OCI-M1 (cell line): ENCODE results near the gene DYNC2H1.
"Not testable (repeated sequence)": the region's sequence is repeated elsewhere in the genome, so short reads cannot be mapped to it uniquely, and the experiment has no call there.

Experiments
- DNase-seq: peaks from one replicate; lab custom pipeline; 2025; lab: John Stamatoyannopoulos, UW

The DYNC2H1 gene

DNA sequence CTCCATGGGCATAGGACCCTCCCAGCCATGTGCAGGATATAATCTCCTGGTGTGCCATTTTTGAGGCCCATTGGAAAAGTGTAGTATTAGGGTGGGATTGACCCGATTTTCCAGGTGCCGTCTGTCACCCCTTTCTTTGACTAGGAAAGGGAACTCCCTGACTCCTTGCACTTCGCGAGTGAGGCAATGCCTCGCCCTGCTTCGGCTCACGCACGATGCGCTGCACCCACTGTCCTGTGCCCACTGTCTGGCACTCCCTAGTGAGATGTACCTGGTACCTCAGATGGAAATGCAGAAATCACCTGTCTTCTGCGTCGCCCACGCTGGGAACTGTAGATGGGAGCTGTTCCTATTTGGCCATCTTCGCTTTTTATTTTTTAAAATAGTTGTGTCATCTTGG lies 32.8 kb downstream of the DYNC2H1 start:
- DNase-seq = not testable (repeated sequence)

- DNase-seq = no peak
These were observed 38.4 kb downstream of the DYNC2H1 start for GRCh38 chr11:103147627-103148026.

DNA sequence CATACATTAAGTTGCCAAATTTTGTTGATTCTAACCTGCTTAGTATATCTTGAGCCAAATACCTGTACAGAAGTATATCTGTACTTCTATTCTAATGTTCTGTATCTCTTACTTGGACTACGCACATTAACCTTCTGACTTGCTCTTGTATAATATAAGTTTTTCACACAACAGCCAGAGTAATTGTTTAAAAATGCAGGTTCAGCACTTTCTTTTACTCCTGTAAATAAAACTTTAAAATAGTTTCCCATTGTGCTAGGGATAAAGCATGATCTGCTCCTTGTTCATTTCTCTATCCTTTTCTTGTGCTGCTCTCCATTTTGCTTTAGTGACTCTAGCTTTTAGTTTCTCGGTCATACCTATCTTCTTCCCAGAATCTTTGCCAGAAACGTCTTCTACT lies 48.3 kb downstream of the DYNC2H1 start:
- DNase-seq = no peak

GRCh38 chr11:103164093-103164796 lies 55.0 kb downstream of the DYNC2H1 start:
- no peak for DNase-seq

GRCh38 chr11:103167166-103167565 lies 57.9 kb downstream of the DYNC2H1 start:
- no peak for DNase-seq

GRCh38 chr11:103170865-103171264 lies 61.6 kb downstream of the DYNC2H1 start:
- no peak for DNase-seq

DNA sequence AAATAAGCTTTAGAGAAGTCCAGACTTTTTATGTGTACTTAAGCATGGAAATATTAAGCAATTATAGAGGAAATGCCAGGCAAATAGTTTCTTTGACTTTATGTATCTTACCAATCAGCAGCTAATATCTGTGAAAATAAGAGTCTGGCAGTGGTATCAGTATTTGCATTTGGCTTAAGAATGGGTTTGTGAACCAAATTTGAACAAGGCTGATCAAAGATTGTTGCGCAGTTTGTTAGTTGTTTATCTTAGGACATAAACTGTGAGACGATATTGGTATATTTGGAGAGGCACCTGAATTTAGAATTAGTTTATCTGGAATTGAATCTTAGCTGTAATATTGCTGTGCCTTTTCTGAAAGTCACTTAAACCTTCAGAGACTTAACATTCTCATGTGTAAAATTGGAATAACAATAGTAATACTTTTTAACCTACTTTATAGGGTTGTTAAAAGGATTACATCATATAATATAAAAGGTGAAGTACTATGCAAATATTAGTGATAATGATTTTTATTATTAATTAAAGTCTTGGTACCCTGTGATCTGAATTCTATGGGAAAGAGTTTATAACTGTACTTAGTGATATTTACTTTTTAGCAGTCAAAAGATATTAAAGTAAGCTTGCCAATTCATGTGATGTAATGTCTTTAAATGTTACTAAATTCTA lies 66.4 kb downstream of the DYNC2H1 start:
- DNase-seq = no peak

DNA sequence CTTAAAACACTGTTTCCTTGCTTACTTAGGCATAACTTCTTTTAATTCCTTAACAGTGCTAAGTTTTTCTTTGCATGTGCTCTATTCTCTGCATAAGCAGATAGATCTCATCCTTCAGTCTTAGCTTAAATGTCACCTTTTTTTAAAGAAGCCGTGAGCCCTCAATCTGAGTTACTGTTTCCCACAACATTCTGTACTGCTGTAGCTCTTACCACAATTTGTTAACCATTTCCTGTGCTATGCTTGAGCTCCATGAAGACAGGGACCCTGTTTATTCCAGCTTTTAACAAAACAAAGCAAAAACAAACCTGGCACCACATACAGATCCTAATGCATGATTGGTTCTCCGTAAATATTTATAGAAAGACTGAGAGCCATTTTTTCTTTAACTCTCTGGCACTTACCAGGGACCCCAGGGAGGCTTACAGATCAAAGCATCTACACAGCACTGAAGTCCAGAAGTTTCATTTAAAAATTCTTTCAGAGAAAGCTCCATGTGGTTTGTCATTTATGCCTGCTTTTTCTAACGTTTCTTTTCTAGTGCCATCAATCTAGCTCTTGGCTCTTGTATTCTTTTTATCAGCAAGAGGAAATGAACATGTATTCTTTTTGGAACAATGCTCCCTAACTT lies 74.9 kb downstream of the DYNC2H1 start:
- no peak for DNase-seq

- peak; percentile 25 for DNase-seq
These were observed 92.9 kb downstream of the DYNC2H1 start for GRCh38 chr11:103202048-103202651.

DNA sequence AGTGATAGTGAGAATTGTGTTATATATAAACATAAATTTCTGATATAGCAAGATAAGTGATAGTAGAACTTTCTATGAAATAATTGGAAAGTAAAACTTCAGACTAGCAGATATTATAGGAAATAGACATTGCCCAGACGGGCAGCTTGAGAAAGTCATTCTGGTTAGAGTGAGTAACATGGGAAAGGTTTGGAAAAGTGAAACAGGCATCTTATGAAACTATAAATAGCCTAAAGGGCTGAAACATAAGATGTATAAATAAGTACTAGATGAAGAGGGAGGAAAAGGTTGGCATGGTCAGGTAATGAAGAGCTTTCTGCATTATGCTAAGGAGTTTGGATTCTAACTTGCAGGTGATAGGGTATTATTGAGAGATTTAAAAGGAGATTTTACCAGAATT lies 101.3 kb downstream of the DYNC2H1 start:
- no peak for DNase-seq

GRCh38 chr11:103215812-103216211 lies 106.6 kb downstream of the DYNC2H1 start:
- no peak for DNase-seq

DNA sequence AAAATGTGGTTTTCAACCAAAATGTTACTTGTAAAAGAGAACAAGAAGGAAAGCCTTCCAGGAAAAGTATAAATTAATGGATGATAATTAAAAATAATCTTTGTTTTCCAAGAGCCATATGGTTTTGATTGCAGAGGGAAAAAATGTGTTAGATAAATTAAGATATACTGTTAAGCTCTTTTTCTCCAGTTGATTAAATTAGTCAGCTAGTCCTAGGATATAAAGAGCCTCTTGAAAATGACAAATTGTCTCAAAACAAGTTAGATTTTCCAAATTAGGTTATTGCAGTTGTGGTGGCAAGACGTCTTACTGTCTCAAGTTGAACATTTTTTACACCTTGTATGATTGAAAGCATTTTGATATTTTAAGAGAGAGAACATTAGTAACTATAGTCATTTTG lies 110.9 kb downstream of the DYNC2H1 start:
- DNase-seq = no peak

DNA sequence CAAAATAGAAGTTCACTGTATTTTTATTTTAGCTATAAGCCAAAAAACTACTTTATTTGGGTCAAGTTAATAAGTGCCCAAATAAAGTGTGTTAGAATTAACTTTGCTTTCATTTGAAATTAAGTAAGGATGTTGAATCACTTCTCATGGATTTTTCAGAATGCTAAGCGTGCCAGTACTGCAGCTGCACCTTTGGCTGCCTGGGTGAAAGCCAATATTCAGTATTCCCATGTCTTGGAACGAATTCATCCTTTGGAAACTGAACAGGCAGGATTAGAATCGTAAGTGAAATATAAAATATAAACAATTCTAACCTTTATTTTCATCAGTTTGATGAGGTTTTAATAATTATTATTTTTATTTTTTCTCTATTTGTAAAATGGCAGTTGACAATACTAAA lies 113.6 kb downstream of the DYNC2H1 start:
- DNase-seq = no peak

- no peak for DNase-seq
These were observed 119.6 kb downstream of the DYNC2H1 start for GRCh38 chr11:103228807-103229206.

DNA sequence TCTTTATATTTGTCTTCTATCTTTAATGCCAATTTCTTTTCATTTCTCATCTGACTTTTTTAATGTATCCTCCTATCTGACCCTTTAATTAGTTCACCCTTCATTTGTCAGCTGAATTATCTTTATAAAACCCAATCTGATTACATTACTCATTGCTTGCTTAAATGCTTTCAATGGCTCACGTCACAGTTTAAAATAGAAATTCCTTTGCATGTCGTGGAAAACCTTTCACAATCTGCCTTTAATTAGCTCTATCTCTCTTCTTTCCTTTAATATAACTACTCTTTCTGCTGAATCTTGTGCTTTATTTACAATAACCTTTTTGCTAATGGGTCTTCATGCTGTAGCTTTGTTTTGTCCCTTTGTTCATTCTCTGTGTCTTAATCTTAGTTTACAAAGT lies 125.7 kb downstream of the DYNC2H1 start:
- no peak for DNase-seq

DNA sequence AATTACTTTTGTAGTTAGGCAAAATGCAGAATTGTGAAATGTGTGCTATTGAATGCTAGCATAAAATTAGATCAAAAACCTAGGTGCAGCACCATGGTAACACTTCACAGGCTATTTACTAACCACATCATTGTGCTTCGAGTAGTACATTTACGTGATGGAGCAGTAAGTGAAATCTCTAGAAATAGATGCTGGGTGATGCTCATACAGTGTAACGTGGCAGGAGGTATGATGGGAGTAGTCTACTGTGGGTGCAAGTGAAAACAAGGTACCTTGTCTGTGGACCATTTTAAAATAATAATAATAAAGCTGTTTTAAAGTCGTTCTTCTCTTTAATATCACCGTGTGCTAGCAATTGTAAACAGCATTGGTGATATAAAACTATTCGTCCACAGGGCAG lies 132.3 kb downstream of the DYNC2H1 start:
- no peak for DNase-seq

DNA sequence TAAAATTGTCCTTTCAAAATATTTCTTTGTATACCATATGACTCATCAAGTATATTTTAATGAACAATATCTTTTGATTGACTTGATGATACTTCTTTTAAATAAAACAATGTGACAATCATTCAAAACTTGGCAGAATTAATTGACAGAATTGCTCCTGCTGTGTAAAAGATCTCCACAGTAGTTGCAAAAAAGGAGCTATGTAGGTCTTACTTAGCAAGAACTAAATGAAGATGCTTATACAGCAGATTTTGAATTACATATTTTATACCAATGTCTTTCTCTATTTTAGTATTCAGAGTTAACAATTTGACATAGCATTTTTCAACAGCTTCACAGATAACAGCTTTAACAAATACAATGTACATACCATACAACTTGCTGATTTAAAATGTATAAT lies 144.9 kb downstream of the DYNC2H1 start:
- no peak for DNase-seq

DNA sequence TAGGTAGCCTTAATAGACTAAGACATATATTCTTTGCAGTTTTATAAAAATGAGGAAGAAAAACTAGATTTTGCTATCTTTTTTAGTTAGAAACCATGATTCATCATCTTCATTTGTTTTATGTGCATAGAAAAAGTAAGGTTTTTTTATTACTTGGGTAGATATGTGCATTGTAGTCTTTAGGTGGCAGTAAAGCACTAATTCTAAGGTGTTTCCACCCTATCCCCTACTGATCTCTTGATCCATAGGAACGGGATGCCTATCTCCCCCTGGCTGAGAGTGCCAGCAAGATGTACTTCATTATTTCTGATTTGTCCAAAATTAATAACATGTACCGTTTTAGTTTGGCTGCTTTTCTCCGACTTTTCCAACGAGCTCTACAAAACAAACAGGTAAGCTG lies 148.1 kb downstream of the DYNC2H1 start:
- DNase-seq = peak; percentile 5

DNA sequence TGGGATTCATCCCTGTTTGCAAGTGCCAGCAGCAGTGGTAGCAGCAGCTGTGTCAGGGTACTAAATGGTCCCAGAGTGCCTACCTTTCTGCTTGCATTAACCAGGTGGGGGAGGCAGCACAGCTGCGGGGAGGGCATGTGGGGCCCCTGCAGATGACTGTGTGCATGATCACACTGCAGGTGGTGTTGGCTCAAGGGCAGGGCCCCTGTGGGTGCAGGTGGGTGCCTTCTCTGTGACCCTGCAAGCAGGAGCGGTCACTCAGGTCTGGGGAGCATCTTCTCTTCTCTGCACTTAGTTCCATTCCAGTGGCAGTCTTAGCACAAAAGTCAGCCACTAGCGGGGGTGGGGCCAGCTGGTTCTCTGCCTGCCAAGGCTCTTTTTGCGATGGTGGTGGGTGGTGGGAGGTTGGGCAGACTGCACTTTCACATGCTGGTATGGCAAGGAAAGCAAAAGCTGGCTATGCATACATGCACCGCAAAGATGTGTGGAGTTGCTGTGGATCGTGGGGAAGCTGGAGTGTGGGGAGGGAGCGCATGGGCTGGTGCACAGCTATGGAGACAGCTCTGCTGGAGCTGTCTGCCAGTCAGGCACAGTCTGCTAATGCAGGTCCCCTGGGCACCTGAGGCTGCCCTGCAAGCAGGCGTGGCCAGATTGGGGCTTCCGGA lies 157.1 kb downstream of the DYNC2H1 start:
- DNase-seq = no peak

- DNase-seq = no peak
These were observed 163.7 kb downstream of the DYNC2H1 start for GRCh38 chr11:103272876-103273275.

DNA sequence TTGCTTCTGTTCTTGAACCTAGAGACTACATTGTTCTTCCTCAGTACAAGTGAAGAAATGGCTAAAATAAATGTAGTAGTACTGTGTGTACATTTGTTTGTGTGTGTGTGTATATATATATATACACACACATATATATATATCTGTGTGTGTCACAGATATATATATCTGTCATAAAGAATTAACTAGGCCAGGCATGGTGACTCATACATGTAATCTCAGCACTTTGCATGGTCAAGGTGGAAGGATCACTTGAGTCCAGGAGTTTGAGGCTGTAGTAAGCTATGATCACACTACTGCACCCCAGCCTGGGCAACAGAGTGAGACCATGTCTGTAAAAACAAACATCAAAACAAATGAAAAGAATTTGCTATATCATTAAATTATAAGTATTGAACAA lies 164.8 kb downstream of the DYNC2H1 start:
- no peak for DNase-seq

DNA sequence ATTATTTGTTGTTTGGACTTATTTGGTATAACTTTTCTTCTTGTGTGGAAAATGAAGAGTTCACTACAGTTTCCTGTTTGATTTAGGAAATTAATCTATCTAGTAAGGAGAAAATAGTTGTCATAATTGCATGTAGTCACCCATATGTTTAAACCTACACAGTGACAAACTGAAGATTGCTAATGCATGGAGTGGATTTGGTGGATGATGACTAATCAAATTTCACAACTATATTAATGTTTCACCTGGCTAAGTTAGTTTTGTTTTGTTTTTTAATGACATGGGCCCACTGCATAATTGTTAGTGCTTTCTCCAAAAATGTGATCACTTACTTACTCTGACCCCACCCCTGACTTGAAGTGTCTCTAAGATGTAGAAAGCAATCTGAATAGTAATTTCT lies 170.6 kb downstream of the DYNC2H1 start:
- no peak for DNase-seq
